ENCODE measurements around the gene FBXL7. TPM values are rescaled to one million over a fixed set of nuclear protein-coding genes. Genes with fewer than 3 reads are reported as not detected.

FBXL7 gene
- total and polyA plus RNA-seq, 2 experiments from 2014 or later = 4.5 to 15.2 TPM

DNA sequence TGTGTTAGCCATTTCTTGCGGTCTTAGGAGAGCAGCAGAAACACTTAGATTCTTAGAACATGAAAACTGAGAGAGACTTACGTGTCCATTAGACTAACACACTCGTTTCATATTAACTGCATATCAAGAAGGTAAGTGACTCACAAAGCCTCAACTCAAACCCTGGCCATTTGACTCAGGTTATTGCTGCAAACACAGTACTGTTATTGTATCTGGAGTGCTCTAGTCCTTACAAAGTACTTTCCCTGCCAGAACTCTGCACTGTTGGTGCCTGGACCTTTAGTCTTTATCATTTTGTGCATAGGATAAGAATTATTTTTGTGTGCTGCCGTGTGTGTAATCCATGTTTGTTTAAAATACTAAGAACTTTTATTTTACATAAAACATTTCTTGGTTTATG lies 155.7 kb downstream of the FBXL7 start:
- DNase-seq (ENCODE audit: low spot score) (no peak), ATAC-seq (no peak)
- Histone ChIP-seq H3K4me1 (ENCODE audit: insufficient read depth) (peaks cover 14% of the 10 kb centered on the region), H3K27me3 (ENCODE audit: insufficient read depth) (no peaks in the 10 kb centered on the region), H3K36me3 (ENCODE audit: insufficient read depth) (no peaks in the 10 kb centered on the region), H3F3A (replicated peaks; ENCODE audit: low read depth) (no peaks in the 10 kb centered on the region), H2AFZ (no peak overlapping the region), H3K9me2 (ENCODE audit: insufficient read depth) (no peaks in the 10 kb centered on the region), H3K4me2 (no peak overlapping the region), H3K4me3 (no peak overlapping the region), H3K79me2 (replicated peaks; ENCODE audit: insufficient read depth) (0 out of 2 replicates have a peak, but pooled peaks cover 7% of the 10 kb centered on the region), H3K27ac (ENCODE audit: low read depth) (no peak overlapping the region), H4K20me1 (replicated peaks; ENCODE audit: insufficient read depth) (no peaks in the 10 kb centered on the region)
- H3K9me3 Mint-ChIP-seq = peaks cover 9% of the 10 kb centered on the region; the same call in 1 of the 3 replicates
- H3K4me1 Mint-ChIP-seq = peaks cover 15% of the 10 kb centered on the region; the same call in 2 of the 3 replicates
- no peak overlapping the region for H3K4me3 Mint-ChIP-seq
- no peaks in the 10 kb centered on the region for H3K27me3 Mint-ChIP-seq (ENCODE audit: insufficient read depth, low read depth, poor library complexity)
- H3K36me3 Mint-ChIP-seq (ENCODE audit: low read depth) = peaks cover 9% of the 10 kb centered on the region; the same call in 2 of the 3 replicates
- TF ChIP-seq, protein P1, sequence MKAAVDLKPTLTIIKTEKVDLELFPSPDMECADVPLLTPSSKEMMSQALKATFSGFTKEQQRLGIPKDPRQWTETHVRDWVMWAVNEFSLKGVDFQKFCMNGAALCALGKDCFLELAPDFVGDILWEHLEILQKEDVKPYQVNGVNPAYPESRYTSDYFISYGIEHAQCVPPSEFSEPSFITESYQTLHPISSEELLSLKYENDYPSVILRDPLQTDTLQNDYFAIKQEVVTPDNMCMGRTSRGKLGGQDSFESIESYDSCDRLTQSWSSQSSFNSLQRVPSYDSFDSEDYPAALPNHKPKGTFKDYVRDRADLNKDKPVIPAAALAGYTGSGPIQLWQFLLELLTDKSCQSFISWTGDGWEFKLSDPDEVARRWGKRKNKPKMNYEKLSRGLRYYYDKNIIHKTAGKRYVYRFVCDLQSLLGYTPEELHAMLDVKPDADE (IDR thresholded peaks at IDR 0.05) = no peak
- TF ChIP-seq POLR2AphosphoS5 (IDR thresholded peaks at IDR 0.05; ENCODE audit: low read depth) (no peak), STAT1 (IDR thresholded peaks at IDR 0.05; ENCODE audit: unreplicated experiment) (no peak), ZNF331 (CRISPR knock-in tag; IDR thresholded peaks at IDR 0.05; ENCODE audit: low read depth) (no peak), EZH2phosphoT487 (IDR thresholded peaks at IDR 0.05; ENCODE audit: unreplicated experiment) (no peak), CREB1 (CRISPR knock-in tag; IDR thresholded peaks at IDR 0.05; ENCODE audit: low read depth) (no peak), EZH2 (IDR thresholded peaks at IDR 0.05; ENCODE audit: low read depth, unreplicated experiment) (no peak), NANOG (IDR thresholded peaks at IDR 0.05; ENCODE audit: borderline replicate concordance) (no peak), ZNF114 (CRISPR knock-in tag; IDR thresholded peaks at IDR 0.05) (no peak), JUNB (IDR thresholded peaks at IDR 0.05; ENCODE audit: unreplicated experiment) (no peak)
- TF ChIP-seq, protein P2, sequence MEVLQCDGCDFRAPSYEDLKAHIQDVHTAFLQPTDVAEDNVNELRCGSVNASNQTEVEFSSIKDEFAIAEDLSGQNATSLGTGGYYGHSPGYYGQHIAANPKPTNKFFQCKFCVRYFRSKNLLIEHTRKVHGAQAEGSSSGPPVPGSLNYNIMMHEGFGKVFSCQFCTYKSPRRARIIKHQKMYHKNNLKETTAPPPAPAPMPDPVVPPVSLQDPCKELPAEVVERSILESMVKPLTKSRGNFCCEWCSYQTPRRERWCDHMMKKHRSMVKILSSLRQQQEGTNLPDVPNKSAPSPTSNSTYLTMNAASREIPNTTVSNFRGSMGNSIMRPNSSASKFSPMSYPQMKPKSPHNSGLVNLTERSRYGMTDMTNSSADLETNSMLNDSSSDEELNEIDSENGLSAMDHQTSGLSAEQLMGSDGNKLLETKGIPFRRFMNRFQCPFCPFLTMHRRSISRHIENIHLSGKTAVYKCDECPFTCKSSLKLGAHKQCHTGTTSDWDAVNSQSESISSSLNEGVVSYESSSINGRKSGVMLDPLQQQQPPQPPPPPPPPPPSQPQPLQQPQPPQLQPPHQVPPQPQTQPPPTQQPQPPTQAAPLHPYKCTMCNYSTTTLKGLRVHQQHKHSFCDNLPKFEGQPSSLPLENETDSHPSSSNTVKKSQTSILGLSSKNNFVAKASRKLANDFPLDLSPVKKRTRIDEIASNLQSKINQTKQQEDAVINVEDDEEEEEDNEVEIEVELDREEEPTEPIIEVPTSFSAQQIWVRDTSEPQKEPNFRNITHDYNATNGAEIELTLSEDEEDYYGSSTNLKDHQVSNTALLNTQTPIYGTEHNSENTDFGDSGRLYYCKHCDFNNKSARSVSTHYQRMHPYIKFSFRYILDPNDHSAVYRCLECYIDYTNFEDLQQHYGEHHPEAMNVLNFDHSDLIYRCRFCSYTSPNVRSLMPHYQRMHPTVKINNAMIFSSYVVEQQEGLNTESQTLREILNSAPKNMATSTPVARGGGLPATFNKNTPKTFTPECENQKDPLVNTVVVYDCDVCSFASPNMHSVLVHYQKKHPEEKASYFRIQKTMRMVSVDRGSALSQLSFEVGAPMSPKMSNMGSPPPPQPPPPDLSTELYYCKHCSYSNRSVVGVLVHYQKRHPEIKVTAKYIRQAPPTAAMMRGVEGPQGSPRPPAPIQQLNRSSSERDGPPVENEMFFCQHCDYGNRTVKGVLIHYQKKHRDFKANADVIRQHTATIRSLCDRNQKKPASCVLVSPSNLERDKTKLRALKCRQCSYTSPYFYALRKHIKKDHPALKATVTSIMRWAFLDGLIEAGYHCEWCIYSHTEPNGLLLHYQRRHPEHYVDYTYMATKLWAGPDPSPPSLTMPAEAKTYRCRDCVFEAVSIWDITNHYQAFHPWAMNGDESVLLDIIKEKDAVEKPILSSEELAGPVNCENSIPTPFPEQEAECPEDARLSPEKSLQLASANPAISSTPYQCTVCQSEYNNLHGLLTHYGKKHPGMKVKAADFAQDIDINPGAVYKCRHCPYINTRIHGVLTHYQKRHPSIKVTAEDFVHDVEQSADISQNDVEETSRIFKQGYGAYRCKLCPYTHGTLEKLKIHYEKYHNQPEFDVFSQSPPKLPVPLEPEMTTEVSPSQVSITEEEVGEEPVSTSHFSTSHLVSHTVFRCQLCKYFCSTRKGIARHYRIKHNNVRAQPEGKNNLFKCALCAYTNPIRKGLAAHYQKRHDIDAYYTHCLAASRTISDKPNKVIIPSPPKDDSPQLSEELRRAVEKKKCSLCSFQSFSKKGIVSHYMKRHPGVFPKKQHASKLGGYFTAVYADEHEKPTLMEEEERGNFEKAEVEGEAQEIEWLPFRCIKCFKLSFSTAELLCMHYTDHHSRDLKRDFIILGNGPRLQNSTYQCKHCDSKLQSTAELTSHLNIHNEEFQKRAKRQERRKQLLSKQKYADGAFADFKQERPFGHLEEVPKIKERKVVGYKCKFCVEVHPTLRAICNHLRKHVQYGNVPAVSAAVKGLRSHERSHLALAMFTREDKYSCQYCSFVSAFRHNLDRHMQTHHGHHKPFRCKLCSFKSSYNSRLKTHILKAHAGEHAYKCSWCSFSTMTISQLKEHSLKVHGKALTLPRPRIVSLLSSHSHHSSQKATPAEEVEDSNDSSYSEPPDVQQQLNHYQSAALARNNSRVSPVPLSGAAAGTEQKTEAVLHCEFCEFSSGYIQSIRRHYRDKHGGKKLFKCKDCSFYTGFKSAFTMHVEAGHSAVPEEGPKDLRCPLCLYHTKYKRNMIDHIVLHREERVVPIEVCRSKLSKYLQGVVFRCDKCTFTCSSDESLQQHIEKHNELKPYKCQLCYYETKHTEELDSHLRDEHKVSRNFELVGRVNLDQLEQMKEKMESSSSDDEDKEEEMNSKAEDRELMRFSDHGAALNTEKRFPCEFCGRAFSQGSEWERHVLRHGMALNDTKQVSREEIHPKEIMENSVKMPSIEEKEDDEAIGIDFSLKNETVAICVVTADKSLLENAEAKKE (CRISPR knock-in tag; IDR thresholded peaks at IDR 0.05) = no peak
- TF ChIP-seq, protein P3, sequence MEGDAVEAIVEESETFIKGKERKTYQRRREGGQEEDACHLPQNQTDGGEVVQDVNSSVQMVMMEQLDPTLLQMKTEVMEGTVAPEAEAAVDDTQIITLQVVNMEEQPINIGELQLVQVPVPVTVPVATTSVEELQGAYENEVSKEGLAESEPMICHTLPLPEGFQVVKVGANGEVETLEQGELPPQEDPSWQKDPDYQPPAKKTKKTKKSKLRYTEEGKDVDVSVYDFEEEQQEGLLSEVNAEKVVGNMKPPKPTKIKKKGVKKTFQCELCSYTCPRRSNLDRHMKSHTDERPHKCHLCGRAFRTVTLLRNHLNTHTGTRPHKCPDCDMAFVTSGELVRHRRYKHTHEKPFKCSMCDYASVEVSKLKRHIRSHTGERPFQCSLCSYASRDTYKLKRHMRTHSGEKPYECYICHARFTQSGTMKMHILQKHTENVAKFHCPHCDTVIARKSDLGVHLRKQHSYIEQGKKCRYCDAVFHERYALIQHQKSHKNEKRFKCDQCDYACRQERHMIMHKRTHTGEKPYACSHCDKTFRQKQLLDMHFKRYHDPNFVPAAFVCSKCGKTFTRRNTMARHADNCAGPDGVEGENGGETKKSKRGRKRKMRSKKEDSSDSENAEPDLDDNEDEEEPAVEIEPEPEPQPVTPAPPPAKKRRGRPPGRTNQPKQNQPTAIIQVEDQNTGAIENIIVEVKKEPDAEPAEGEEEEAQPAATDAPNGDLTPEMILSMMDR (conservative IDR thresholded peaks at IDR 0.05; ENCODE audit: low read depth in 2 of 2) = no peak
- TF ChIP-seq, protein P4, sequence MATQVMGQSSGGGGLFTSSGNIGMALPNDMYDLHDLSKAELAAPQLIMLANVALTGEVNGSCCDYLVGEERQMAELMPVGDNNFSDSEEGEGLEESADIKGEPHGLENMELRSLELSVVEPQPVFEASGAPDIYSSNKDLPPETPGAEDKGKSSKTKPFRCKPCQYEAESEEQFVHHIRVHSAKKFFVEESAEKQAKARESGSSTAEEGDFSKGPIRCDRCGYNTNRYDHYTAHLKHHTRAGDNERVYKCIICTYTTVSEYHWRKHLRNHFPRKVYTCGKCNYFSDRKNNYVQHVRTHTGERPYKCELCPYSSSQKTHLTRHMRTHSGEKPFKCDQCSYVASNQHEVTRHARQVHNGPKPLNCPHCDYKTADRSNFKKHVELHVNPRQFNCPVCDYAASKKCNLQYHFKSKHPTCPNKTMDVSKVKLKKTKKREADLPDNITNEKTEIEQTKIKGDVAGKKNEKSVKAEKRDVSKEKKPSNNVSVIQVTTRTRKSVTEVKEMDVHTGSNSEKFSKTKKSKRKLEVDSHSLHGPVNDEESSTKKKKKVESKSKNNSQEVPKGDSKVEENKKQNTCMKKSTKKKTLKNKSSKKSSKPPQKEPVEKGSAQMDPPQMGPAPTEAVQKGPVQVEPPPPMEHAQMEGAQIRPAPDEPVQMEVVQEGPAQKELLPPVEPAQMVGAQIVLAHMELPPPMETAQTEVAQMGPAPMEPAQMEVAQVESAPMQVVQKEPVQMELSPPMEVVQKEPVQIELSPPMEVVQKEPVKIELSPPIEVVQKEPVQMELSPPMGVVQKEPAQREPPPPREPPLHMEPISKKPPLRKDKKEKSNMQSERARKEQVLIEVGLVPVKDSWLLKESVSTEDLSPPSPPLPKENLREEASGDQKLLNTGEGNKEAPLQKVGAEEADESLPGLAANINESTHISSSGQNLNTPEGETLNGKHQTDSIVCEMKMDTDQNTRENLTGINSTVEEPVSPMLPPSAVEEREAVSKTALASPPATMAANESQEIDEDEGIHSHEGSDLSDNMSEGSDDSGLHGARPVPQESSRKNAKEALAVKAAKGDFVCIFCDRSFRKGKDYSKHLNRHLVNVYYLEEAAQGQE (IDR thresholded peaks at IDR 0.05; ENCODE audit: unreplicated experiment) = no peak
- no peak overlapping the region for H3K27ac Mint-ChIP-seq
